ENCODE measurements around the gene MUC6. TPM values are rescaled to one million over a fixed set of nuclear protein-coding genes. Genes with fewer than 3 reads are reported as not detected.
"Not testable (repeated sequence)": the region's sequence is repeated elsewhere in the genome, so short reads cannot be mapped to it uniquely, and the experiment has no call there.

The MUC6 gene
- total RNA-seq, 1 donor from 2014 or later: 173 TPM

DNA sequence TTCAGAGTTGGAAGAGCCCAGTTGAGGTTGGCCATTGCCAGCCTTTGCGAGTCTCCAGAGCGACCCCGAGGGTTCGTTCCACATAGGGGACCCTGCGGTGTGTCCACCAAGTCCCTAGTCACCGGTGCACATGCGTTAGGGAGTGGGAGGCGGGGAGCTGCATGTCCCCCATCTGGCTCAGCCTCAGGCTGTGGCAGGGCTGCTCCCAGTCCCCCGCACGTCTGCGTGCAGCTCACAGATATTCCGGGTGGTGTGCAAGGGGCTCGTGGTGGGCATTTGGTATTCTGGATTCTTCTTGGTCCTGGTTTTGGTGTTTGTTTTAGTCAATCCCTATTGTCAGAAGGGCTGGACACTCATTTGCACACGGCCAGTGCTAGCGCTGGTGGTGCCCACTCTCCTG lies 48.8 kb downstream of the MUC6 start:
- DNase-seq (ENCODE audit: low spot score): no peak

DNA sequence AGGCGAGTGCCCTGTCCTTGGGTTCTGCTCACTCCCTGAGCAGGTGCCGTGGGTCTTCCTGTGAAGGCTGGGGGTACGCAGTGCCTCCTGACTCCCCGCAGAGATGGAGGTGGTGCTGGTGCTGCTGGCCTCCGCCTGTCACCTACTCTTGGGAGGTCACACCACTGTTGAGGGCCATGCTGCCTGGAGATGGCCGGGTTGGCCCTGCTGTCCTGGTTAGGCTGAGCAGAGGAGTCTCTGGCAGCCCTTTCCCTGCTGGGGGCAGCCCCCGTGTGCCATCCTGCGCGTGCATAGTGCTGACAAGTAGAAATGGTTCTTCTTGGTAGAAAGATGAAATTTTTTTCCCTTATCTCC lies 49.6 kb downstream of the MUC6 start:
- no peak for DNase-seq (ENCODE audit: low spot score)

DNA sequence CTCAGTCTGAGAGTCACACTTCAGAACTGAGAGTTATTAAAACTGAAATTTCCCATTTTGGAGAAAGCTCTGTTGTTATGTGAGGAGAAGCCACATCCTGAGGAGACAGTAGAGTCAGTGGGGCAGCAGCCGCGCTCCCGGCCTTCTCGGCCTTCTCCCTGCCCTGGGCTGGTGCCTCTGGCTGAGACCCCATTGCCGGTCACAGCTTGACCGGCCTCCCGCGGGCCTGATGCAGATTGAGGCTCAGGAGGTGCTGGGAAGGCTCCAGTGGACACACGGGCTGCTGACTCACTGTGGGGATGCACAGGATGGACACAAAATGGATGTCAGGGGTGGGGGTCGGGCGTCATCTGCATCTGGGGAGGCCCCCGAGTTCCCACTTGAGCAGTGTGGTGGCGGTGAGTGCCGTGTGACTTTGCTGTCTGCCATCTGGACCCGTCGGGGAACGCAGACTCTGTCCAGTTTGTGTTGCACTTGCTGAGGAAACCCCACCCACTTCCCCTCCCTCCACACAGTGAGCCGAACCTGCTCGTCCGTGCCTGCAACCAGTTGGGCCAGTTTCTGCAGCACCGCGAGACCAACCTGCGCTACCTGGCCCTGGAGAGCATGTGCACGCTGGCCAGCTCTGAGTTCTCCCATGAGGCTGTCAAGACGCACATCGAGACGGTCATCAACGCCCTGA lies 50.1 kb downstream of the MUC6 start:
- peak; percentile 79 for DNase-seq (ENCODE audit: low spot score)

DNA sequence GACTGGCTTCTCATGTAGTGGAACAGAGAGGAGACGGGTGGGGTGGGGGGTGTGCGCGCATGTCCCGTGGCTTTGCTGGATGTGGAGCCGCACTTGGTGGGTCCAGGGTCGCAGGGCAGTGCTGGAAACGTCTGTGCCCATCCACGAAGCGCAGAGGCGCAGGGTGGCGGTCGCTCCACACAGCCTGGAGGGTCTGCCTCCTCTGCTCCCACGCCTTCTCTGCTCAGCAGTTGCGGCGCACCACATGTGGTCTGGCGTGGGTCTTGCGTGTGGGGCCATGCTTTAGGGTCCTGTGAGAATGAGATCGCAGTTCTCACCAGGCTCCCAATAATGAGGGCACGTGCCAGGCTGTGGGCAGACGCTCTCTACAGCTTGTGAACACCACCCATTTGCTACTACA lies 50.7 kb downstream of the MUC6 start:
- DNase-seq (ENCODE audit: low spot score): no peak

DNA sequence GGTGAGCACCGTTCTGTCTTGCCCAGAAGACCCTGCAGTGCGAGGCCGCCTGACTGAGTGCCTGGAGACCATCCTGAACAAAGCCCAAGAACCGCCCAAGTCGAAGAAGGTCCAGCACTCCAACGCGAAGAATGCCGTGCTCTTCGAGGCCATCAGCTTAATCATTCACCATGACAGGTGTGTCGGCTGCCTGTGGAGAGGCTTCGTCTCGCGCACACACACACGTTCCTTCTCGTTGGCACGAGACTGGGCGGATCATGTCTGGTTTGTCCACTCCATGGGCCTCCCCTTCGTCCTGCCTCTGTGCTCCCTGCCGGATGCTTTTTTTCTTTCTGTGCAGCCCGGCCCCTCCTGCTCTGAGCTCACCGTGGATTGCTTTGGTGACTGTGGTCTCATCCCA lies 51.1 kb downstream of the MUC6 start:
- peak; percentile 74 for DNase-seq (ENCODE audit: low spot score)

DNA sequence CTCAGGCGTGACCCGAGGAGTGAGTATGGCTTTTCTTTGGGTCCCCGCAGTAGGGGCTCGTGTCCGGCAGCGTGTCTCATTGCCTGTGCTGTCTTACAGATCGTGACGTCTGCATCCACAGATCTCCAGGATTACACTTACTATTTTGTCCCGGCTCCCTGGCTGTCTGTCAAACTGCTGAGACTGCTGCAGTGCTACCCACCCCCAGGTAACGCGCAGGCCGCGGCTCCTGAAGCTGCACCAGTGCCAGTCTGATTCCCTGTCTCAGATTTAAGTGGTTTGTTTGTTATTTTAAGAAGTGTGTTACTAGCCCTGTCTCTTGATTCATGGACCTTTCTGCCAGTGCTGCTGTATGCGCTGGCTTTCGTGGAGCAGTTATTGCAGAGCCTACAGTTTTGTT lies 52.0 kb downstream of the MUC6 start:
- DNase-seq (ENCODE audit: low spot score): no peak

DNA sequence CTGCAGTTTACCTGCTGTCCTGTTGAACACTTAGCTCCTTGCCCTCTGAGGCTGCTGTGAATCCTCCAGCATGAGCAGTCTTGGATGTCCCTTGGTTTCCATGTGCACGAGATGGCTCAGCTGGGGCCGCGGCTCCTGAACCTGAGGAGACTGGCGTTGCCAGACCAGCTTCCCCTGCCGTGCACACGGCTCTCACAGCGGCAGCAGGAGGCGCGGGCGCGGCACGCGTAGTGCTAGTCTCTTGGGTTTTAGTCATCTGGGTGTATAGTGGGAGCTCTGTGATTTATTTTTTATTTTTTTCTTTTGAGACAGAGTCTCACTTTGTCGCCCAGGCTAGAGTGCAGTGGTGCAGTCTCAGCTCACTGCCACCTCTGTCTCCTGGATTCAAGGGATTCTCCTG lies 54.8 kb downstream of the MUC6 start:
- DNase-seq (ENCODE audit: low spot score): no peak

DNA sequence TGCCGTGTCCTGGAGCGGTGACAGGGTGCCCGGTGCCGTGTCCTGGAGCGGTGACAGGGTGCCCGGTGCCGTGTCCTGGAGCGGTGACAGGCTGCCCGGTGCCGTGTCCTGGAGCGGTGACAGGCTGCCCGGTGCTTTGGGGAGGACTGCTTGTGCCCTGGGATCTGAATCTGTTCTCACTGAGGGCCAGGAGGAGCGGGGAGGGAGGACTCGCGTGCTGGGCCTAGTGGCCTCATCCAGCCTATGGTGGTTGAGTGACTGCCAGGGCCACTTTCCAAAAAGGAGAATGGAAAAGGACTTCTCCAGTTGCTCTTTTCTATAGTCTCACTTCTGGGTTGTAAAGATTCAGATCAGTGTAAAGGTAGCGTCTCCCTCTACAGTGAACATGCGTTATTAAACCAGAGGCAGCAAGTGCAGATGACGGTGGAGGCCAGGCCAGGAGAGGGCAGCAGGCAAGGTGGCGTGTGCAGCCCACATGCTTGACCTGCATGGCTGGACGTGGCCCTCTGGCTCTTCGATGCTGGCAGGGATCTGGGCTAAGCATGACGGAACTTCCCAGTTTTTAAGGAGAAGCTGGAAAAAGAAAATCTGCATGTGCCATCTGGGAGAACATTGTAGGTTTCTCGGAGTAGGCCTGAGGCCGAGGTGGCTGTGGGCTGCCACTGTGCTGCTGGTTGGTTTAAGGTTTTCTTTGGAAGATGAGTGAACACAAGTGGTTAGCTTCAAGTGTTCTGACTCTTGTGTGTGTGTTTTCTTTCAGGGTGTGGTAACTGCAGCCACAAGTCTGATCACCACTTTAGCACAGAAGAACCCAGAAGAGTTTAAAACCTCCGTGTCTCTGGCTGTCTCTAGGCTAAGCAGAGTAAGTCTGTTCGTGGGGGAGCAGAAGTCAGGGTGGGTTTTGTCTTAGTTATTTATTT lies 55.8 kb downstream of the MUC6 start:
- DNase-seq (ENCODE audit: low spot score): no peak

DNA sequence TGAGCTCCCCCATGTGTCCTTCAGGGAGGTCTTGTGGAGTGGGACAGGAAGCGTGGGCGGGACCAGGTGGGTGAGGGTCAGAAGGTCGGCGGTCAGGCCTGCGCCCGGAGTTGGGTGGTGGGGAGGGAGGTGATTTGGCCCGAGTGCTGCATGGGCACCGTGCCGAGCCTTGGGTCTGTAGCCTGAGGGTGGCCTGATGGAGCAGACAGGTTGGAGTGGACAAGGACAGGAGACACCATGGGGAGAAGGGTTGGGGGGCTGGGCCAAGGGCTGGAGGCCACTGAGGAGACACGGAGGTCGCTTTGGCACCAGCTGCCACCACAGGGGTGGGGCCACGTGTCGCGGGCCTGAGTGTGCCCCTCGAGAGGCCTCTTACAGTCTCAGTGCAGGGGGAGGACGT lies 57.7 kb downstream of the MUC6 start:
- DNase-seq (ENCODE audit: low spot score): no peak

DNA sequence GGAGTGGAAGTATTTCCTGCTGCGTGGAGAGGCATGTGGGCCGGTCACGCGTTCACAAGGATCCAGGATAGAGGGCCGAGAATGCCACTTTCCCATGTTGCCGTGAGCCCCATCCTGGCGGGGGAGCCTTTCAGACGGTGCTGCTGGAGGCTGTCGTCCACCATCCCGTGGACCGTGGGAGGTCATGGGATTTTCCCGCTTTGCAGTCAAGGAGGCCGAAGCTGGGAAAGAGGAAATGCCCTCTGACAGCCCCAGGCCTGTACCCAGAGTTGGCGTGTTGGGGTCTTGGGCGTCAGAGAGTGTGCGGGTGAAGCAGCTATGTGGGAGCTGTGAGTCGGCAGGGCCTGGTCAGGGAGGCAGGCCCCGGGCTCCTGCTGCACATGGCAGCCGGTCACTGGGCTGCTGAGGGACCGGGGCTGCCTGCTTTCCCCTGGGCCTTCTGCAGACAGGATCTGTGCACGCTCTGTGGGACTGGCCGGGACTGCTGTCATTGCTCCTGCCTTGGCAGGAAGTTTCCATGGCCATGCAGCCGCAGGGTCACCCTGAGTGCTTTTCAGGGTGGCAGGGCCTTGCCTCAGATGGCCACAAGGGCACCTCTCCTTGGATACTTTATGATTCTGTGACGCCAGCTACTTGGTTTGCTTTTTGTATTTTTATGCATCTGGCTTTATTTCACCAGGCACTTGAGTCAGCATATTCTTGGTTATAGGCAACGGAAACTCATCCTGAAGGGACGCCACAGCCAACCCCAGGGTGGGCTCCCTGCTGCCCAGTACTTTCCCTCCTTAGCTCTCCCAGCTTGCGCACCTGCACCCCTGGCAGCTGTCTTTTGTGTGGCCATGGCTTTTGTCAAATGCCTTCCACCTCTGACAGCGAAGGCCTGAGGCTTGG lies 58.4 kb downstream of the MUC6 start:
- DNase-seq (ENCODE audit: low spot score): no peak

DNA sequence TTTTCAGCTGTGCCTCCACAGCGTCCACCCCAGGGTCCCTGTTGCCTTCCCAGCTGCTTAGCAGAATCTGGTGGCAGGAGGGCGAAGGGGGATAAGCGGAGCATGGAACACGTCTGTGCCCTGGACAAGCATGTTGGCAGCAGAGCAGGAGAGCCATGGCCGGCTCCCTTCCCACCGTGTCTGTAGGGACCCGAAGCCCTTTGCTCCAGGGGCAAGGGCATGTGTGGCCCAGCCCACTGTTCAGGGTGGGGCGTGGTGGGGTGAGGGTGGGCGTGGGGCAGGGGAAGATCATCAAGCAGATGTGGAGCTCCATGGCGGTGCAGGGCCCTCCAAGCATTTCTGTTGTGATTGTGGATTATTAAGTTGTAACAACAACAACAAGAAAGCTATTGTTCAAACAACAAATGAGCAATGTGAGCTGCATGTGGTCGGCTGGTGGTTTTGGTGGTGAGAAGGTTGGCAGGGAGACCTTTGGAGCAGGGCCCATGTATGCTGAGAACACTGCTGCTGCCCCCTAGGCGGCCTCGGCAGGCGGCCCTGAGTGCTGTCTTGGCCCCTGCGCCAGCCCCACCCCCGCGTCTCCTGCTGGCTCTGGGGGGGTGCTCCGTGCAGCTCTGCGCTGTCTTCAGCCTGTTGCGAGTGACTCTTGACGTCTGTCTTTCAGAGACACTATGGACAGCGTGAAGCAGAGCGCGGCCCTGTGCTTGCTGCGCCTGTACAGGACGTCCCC lies 59.9 kb downstream of the MUC6 start:
- DNase-seq (ENCODE audit: low spot score): no peak

DNA sequence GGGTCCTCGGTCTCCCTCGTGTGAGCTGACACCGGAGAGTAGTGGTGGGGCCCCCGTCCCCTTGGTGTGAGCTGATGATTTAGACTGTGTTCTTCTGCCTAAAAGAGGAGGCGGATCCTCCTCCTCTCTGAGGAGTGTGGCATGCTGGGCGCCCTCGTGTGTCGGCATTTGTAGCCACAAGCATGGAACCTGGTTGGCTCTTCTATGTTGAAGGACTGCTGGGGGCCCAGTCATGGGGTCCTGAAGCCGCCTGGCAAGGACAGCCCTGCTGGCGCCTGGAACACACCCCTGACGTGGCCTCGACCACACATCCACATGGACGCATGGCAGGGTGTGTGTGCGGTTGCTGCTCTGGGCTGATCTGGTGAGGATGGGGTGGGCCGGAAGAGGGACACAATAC lies 60.7 kb downstream of the MUC6 start:
- DNase-seq (ENCODE audit: low spot score): no peak

DNA sequence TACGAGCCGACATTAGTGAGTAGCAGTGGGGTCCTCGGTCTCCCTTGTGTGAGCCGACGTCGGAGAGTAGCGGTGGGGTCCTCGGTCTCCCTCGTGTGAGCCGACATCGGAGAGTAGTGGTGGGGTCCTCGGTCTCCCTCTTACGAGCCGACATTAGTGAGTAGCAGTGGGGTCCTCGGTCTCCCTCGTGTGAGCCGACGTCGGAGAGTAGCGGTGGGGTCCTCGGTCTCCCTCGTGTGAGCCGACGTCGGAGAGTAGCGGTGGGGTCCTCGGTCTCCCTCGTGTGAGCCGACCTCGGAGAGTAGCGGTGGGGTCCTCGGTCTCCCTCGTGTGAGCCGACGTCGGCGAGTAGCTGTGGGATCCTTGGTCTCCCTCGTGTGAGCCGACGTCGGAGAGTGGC lies 61.1 kb downstream of the MUC6 start:
- DNase-seq (ENCODE audit: low spot score): not testable (repeated sequence)

DNA sequence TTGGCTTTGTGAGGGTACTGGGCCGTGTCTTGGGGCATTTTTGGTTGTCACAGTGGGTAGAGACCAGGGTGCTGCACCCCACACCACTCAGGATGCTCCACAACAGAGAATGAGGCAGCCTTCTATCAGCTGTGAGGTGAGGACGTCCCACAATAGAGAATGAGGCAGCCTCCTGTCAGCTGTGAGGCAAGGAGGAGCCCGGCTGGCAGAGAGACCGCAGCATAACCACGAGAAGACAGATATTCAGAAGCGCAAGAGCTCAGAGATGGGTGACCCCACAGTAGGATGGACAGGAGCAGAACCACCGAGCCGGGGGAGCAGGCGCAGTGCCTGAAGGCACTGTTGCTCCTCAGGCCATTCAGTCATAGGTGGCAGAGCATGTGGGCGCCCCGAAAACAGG lies 63.3 kb downstream of the MUC6 start:
- DNase-seq (ENCODE audit: low spot score): no peak

DNA sequence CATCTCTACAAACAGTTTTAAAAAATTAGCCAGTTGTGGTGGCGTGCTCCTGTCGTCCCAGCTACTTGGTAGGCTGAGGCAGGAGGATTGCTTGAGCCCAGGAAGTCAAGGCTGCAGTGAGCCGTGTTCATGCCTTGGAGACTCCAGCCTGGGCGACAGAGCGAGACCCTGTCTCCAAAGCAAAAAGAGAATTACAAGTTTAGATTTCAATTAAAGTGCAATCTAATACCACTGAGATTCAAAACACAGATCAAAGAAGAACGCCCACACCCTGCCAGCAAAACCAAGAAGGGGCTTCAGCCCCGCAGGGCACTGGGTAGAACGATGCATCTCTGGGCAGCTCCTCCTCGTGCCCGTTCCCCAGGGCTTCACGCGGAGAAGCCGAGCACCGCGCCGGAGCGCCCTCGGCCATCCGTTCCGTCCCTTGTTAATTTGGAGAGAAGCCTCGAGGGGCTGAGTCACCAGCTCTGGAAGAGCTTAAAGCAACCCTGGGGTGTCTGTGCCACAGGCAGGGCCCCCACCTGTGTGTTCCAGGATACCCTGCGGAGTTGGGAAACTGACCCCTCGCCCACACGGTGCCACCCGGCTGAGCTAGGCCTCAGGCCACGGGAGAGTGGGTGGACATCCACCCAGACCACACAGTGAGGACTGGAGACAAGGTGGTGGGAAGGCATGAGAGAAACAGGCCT lies 63.9 kb downstream of the MUC6 start:
- DNase-seq (ENCODE audit: low spot score): no peak

DNA sequence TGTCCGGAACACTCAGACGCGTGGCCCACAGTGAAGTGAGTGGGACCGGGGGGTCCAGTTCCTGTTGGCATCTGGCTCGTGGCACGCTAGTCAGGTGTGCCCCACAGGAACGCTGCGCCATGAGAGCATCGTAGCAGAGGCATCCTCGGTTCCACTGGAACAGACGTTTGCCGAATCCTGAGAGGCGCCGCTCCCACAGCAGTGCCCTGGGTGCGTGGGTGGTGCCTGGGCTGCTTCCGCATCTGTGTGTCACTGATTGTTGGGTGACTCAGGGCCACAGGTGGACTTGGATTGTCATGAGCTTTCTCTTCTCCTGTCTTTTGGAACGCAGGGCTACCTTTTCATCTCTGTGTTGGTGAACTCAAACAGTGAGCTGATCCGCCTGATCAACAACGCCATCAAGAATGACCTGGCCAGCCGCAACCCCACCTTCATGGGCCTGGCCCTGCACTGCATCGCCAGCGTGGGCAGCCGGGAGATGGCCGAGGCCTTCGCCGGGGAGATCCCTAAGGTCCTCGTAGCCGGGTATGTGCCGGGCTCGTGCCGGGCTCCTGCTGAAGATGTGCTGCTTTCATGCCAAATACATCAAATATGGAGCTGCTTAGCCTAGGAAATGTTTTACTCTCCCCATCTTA lies 64.7 kb downstream of the MUC6 start:
- no peak for DNase-seq (ENCODE audit: low spot score)

DNA sequence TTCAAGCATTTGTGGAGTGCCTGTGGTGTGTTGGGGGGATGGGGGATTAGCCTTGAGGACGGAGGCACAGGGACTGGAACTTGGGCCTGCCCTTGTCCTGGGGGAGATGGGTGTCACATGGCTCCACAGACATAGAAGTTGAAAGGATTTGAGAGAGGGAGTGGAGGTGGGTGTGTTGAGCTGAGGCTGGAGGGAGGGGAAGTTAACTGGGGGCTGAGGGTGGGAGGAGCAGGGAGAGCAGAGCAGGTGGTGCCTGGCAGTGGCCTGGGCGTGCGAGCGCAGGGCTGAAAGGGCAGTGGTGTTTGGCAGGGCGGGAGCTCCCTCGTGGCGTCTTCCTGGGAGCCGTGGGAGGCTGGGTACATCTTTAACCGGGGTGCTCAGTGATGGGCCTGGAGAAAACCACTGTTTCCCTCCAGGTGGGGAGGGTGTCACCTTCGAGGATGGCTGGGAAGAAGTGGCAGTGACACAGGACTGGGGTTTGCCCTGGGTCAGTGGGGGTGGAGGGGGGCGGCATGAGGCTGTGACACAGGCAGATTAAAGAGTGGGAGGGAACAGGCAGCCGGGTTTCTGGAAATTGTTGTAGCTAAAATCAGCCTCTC lies 65.3 kb downstream of the MUC6 start:
- DNase-seq (ENCODE audit: low spot score): no peak

DNA sequence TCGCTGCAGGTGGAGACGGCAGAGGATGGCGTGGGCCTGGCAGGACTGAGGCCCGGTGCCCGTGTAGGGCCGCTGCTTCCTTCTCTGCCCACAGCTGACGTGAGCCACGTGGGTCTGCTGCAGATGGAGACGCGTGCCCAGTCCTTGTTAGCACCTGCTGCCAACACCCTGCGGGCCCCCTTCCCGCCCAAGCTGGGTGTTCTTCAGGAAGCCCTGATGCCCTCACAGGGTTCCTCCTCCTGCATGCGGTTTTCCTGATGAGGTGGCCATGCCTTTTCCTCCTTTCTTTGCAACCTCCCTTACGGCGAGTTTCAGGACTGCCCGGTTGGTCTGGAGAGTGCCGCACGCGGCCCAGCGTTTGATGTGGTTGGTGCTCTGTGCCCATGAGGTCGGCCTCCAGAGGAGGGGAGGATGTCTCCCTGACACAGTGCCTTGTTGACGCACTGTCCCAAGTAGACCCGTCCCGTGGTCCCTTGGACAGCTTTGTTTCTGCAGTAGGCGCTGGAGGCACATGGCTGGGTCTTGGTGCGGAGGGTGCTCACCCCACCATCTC lies 66.1 kb downstream of the MUC6 start:
- no peak for DNase-seq (ENCODE audit: low spot score)

DNA sequence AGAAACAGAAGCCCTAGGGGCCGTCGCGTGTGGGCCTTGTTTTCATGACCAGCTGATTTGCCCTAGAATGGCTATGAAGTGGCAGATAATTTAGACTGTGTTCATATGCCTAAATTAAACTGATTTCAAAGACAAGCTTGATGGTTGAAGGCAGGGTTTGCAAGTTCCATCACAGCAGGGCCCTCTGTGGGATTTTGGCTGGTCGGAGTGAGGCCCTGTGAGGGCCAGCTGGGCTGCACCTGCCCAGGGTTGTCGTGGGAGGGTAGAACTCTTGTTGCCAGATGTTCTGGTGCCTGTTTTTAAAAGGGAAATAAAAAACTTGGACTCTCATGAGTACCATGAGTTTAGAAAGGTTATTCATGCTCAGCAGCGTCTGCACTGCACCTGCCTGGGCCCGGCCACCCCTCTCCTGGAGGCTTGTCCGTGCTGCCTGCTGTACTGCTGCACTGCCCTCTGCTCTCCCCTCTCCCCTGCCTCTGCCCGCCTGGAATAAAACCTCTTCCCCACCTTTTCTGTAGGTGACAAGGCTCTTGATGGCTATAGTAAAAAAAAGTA lies 66.8 kb downstream of the MUC6 start:
- DNase-seq (ENCODE audit: low spot score): no peak

DNA sequence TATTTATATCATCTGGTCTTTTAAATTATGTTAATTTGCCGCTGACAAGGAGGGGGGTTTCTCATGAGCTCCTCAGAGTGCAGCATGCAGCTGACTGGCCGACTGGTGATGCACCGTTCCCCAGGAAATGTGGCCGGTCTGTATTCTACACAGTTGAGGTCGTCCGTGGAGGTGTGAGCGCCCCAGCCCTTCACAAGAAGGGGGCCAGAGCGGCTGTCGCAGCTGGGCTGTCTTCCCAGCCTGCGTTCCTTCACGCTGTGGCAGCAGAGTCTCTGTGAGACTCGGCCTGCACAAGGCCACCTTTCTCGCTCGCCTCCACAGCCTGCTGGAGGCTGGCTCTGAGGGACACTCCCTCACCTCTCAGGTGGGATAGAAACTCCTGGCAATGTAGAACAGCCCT lies 67.7 kb downstream of the MUC6 start:
- DNase-seq (ENCODE audit: low spot score): no peak
